ENCODE measurements around the gene ANKFY1. TPM values are rescaled to one million over a fixed set of nuclear protein-coding genes. Genes with fewer than 3 reads are reported as not detected.

The ANKFY1 gene
- total RNA-seq, 1 donor from 2014 or later = 44.2 TPM

- Histone ChIP-seq H3K27me3 (no peaks in the 10 kb centered on the region), H3K36me3 (peaks cover 0 to 4% of the 10 kb centered on the region in 2 donors), H3K9me3 (no peaks in the 10 kb centered on the region), H3K27ac (no peak overlapping the region), H3K4me1 (peaks cover 65% of the 10 kb centered on the region), H3K4me3 (no peak overlapping the region)
- no peak for TF ChIP-seq POLR2A (IDR thresholded peaks at IDR 0.05)
- TF ChIP-seq POLR2AphosphoS5 (IDR thresholded peaks at IDR 0.05; ENCODE audit: insufficient read depth in 1 of 2, low read depth in 1 of 2) = no peak
- intact Hi-C loops (cut with DNase I) = no loop called here
- DNase-seq (ENCODE audit: extremely low spot score in 2 of 2) = no peak
These were observed 127.4 kb downstream of the ANKFY1 start for GRCh38 chr17:4136373-4136772.

GRCh38 chr17:4135489-4135888 is 128.3 kb downstream of the ANKFY1 start:
- no peaks in the 10 kb centered on the region for H3K27me3 ChIP-seq
- H3K36me3 ChIP-seq = peaks cover 0 to 4% of the 10 kb centered on the region in 2 donors
- no peak overlapping the region for H3K4me3 ChIP-seq
- TF ChIP-seq POLR2A (IDR thresholded peaks at IDR 0.05) = no peak
- no peak overlapping the region for H3K27ac ChIP-seq
- DNase-seq (ENCODE audit: extremely low spot score in 2 of 2) = no peak
- intact Hi-C loops (cut with DNase I) = no loop called here
- H3K4me1 ChIP-seq = peaks cover 63% of the 10 kb centered on the region
- H3K9me3 ChIP-seq = no peaks in the 10 kb centered on the region

GRCh38 chr17:4134721-4135120 is 129.1 kb downstream of the ANKFY1 start:
- TF ChIP-seq POLR2AphosphoS5 (IDR thresholded peaks at IDR 0.05; ENCODE audit: insufficient read depth in 1 of 2, low read depth in 1 of 2) (no peak), POLR2A (IDR thresholded peaks at IDR 0.05) (no peak), CTCF (IDR thresholded peaks at IDR 0.05) (no peak)
- peaks cover 61% of the 10 kb centered on the region for H3K4me1 ChIP-seq
- DNase-seq (ENCODE audit: extremely low spot score in 2 of 2) = no peak
- no peaks in the 10 kb centered on the region for H3K9me3 ChIP-seq
- intact Hi-C loops (cut with DNase I) = no loop called here
- H3K4me3 ChIP-seq = no peak overlapping the region
- no peaks in the 10 kb centered on the region for H3K27me3 ChIP-seq
- H3K36me3 ChIP-seq = peaks cover 0 to 4% of the 10 kb centered on the region in 2 donors
- no peak overlapping the region for H3K27ac ChIP-seq

GRCh38 chr17:4130715-4131114 is 133.1 kb downstream of the ANKFY1 start:
- TF ChIP-seq POLR2A (IDR thresholded peaks at IDR 0.05) (no peak), CTCF (IDR thresholded peaks at IDR 0.05) (no peak), POLR2AphosphoS5 (IDR thresholded peaks at IDR 0.05; ENCODE audit: insufficient read depth in 1 of 2, low read depth in 1 of 2) (no peak)
- no peak overlapping the region for H3K4me3 ChIP-seq
- intact Hi-C loops (cut with DNase I) = no loop called here
- no peaks in the 10 kb centered on the region for H3K27me3 ChIP-seq
- no peaks in the 10 kb centered on the region for H3K36me3 ChIP-seq
- H3K4me1 ChIP-seq = peaks cover 23% of the 10 kb centered on the region
- H3K27ac ChIP-seq = peak overlapping the region; percentile 19
- H3K9me3 ChIP-seq = no peaks in the 10 kb centered on the region
- no peak for DNase-seq (ENCODE audit: extremely low spot score in 2 of 2)

GRCh38 chr17:4127555-4127954 is 136.2 kb downstream of the ANKFY1 start:
- Histone ChIP-seq H3K9me3 (no peaks in the 10 kb centered on the region), H3K4me1 (peaks cover 13% of the 10 kb centered on the region), H3K27me3 (no peaks in the 10 kb centered on the region), H3K4me3 (no peak overlapping the region), H3K27ac (no peak overlapping the region), H3K36me3 (peaks cover 0 to 16% of the 10 kb centered on the region in 2 donors)
- no peak for DNase-seq (ENCODE audit: extremely low spot score in 2 of 2)
- TF ChIP-seq POLR2A (IDR thresholded peaks at IDR 0.05) (no peak), POLR2AphosphoS5 (IDR thresholded peaks at IDR 0.05; ENCODE audit: insufficient read depth in 1 of 2, low read depth in 1 of 2) (no peak), CTCF (IDR thresholded peaks at IDR 0.05) (no peak)
- intact Hi-C loops (cut with DNase I) = no loop called here

GRCh38 chr17:4125552-4125951 is 138.2 kb downstream of the ANKFY1 start:
- intact Hi-C loops (cut with DNase I) = no loop called here
- peaks cover 7% of the 10 kb centered on the region for H3K4me1 ChIP-seq
- peaks cover 0 to 25% of the 10 kb centered on the region in 2 donors for H3K36me3 ChIP-seq
- no peak for DNase-seq (ENCODE audit: extremely low spot score in 2 of 2)
- H3K9me3 ChIP-seq = no peaks in the 10 kb centered on the region
- TF ChIP-seq CTCF (IDR thresholded peaks at IDR 0.05) (no peak), POLR2A (IDR thresholded peaks at IDR 0.05) (no peak), POLR2AphosphoS5 (IDR thresholded peaks at IDR 0.05; ENCODE audit: insufficient read depth in 1 of 2, low read depth in 1 of 2) (no peak)
- no peak overlapping the region for H3K27ac ChIP-seq
- H3K4me3 ChIP-seq = no peak overlapping the region
- no peaks in the 10 kb centered on the region for H3K27me3 ChIP-seq

Data from vagina (tissue), 2 donors.